Kidney epithelial cell (primary cell): ENCODE measurements around the gene CLDN15. TPM values are rescaled to one million over a fixed set of nuclear protein-coding genes. Genes with fewer than 3 reads are reported as not detected.
"Not testable (repeated sequence)": the region's sequence is repeated elsewhere in the genome, so short reads cannot be mapped to it uniquely, and the experiment has no call there.

Experiments
- DNase-seq: peaks from one replicate; pipeline ENCODE4 v3.0.0-alpha.2; 2010; ENCODE audit warnings: low read depth
- H3K27me3 ChIP-seq: 2 replicates; pipeline ENCODE4 v1.6.0; 2011; ENCODE audit warnings: low read length; ENCODE audit not compliant: control insufficient read depth, insufficient read depth
- H3K36me3 ChIP-seq: 2 replicates; pipeline ENCODE4 v1.5.1; 2011; ENCODE audit warnings: low read length; ENCODE audit not compliant: control insufficient read depth, insufficient read depth
- H3K4me3 ChIP-seq: 2 replicates; pipeline ENCODE4 v1.5.1; 2011; ENCODE audit warnings: low read depth, mild to moderate bottlenecking, control low read depth, low read length
- CTCF ChIP-seq: IDR thresholded peaks from 2 replicates; pipeline ENCODE4 v1.5.1; 2011; ENCODE audit warnings: mild to moderate bottlenecking, moderate library complexity, low read length, control low read depth, inconsistent platforms; ENCODE audit not compliant: insufficient read depth, poor library complexity, severe bottlenecking
- total RNA-seq: library from RNA; depleted of rRNA; stranded (reverse); fragments of >200 nt; gene quantifications from 2 replicates; pipeline ENCODE4 v1.2.3, GENCODE V29; 2015

Gene CLDN15
- total RNA-seq, 1 donor from 2014 or later: 4.8 TPM

GRCh38 chr7:101258243-101258731 lies 20.7 kb upstream of the CLDN15 start:
- H3K27me3 ChIP-seq: no peaks in the 10 kb centered on the region
- TF ChIP-seq CTCF: no peak
- DNase-seq: no peak
- H3K36me3 ChIP-seq: no peaks in the 10 kb centered on the region
- H3K4me3 ChIP-seq: no peak overlapping the region

DNA sequence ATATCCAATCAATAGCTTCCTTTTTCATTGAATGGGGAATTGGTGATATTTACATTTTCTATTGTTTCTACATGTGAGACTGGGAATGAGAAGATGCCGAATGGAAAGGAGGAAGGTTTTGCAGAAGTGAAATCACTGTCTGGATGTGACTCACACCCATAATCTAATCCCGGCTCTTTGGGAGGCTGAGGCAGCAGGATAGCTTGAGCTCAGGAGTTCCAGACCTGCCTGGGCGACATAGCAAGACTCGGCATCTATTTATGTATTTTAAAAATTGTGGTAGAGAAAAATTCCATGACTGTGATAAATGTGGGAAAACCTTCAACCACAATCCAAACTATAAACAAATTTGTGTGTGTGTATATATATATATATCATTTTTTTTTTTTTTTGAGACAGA lies 18.2 kb upstream of the CLDN15 start:
- no peak overlapping the region for H3K4me3 ChIP-seq
- no peaks in the 10 kb centered on the region for H3K27me3 ChIP-seq
- H3K36me3 ChIP-seq: no peaks in the 10 kb centered on the region
- no peak for TF ChIP-seq CTCF
- no peak for DNase-seq

GRCh38 chr7:101253199-101253598 lies 15.6 kb upstream of the CLDN15 start:
- not testable (repeated sequence) for H3K4me3 ChIP-seq, DNase-seq, H3K27me3 ChIP-seq, H3K36me3 ChIP-seq

- no peaks in the 10 kb centered on the region for H3K27me3 ChIP-seq
- H3K36me3 ChIP-seq: no peaks in the 10 kb centered on the region
- peak overlapping the region; percentile 97 for H3K4me3 ChIP-seq
- DNase-seq: peak; percentile 91
- no peak for TF ChIP-seq CTCF
Measured at GRCh38 chr7:101251871-101252659, 14.5 kb upstream of the CLDN15 start.

DNA sequence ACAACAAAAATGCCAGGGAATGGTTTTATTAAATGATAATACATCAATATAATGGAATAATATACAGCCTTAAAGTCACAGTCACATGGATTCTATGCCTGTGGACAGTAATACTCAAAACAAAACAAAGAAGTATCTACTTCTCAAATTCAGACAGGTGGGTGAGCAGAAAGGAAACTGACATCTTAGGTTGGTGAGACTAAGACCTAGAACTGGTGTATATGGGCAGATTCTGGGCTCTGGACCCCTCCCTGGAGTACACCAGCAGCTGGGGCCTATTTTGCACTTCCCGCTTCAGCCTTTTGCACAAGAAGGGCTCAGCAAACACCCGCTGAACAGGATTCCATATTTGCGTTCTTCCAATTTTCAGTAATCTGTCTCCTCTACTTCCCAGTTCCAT lies 12.7 kb upstream of the CLDN15 start:
- no peak for DNase-seq
- no peak for TF ChIP-seq CTCF
- Histone ChIP-seq H3K4me3 (no peak overlapping the region), H3K36me3 (no peaks in the 10 kb centered on the region), H3K27me3 (no peaks in the 10 kb centered on the region)

DNA sequence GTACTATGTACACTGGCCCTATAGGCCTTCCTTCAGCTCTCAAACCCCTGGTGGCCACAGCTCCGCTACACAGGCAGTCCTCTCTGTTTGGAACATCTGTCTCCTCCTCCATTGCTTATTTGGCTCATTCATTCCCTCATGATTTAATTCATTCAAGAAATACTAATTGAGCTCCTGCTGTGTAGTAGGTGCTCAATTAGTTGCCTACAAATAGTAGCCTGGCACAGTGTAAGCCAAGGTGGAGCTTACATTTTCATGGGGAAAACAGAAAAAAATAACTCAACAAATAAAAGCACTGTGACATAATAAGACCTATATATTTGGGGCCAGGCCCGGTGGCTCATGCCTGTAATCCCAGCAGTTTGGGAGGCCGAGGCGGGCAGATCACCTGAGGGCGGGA lies 10.7 kb upstream of the CLDN15 start:
- TF ChIP-seq CTCF: no peak
- Histone ChIP-seq H3K36me3 (no peaks in the 10 kb centered on the region), H3K4me3 (no peak overlapping the region), H3K27me3 (no peaks in the 10 kb centered on the region)
- DNase-seq: no peak
